C4-2B (cell line): ENCODE measurements around the gene WHRN.

Experiments
- ZFX ChIP-seq: fragments of 450-650 bp; IDR thresholded peaks from 2 replicates; pipeline ENCODE4 v1.6.1; 2017
- TF ChIP-seq, protein P1 (sequence below): fragments of 450-650 bp; conservative IDR thresholded peaks from 2 replicates; pipeline ENCODE4 v1.5.1; 2017; ENCODE audit warnings: mild to moderate bottlenecking

DNA sequence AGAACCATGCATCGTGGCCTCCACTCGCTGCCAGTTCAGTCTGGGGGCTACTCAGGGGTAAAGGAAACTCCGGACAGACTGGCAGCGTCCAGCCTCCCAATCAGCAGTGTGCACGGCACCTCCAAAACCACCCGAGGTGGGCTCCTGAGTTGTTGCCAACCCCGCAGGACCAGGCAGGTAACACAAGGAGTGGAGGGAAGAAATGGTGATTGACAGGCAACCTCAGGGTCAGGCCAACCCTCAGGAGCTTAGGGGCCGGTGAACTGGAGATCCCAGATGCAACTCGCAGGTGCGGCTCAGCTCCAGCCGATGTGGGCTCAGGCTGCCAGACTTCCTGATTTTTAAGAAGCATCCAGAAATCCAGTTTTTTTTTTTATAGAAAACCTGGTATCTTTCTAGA, 80.1 kb downstream of the WHRN start:
- TF ChIP-seq, protein P1, sequence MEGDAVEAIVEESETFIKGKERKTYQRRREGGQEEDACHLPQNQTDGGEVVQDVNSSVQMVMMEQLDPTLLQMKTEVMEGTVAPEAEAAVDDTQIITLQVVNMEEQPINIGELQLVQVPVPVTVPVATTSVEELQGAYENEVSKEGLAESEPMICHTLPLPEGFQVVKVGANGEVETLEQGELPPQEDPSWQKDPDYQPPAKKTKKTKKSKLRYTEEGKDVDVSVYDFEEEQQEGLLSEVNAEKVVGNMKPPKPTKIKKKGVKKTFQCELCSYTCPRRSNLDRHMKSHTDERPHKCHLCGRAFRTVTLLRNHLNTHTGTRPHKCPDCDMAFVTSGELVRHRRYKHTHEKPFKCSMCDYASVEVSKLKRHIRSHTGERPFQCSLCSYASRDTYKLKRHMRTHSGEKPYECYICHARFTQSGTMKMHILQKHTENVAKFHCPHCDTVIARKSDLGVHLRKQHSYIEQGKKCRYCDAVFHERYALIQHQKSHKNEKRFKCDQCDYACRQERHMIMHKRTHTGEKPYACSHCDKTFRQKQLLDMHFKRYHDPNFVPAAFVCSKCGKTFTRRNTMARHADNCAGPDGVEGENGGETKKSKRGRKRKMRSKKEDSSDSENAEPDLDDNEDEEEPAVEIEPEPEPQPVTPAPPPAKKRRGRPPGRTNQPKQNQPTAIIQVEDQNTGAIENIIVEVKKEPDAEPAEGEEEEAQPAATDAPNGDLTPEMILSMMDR: no peak
- no peak for TF ChIP-seq ZFX
